GM19099 (cell line): Measurements from ENCODE around the gene RGS7.

Experiments
- POLR2A ChIP-seq: IDR thresholded peaks from 3 replicates; pipeline ENCODE4 v1.6.1; 2011; ENCODE audit warnings: low read depth; ENCODE audit not compliant: insufficient read length; ENCODE audit errors: extremely low read depth

Gene RGS7

DNA sequence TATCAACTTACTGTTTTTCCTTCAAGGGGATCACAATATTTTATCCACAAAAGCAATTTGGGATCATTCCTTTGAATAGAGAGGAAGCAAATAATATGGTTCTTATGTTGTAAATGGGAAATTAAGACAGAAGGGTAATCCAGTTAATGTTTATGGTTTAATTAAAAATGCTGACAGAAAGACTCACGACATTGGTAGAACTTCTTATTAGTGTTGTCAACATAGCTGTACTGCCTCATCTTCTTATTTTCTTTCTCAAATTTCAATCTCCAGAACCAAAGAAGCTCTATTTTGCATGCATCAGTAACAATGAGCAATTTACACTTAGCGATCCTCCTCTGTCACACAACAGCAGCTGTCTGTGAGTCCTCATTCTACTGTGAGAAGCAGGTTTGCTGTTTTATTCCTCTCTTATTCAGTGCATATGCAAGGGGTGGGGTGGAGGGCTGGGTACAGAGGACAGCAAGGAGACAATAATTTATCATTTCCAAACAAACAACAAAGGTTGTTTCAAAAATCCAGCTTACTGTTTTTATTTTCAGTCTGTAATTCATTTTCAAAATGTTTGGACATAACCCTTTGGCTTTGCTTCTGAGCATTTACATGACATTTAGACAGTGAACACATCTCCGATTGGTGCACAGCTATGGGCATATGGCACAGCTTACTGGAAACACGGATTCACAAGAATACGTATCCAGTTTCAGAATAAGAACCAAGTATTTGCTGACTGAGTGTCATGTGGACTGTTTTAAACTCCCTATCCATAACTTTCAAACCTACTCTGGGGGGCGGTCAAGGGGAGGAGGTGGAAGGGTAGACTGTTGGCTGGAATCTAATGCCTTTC, 335.9 kb downstream of the RGS7 start:
- TF ChIP-seq POLR2A = no peak

DNA sequence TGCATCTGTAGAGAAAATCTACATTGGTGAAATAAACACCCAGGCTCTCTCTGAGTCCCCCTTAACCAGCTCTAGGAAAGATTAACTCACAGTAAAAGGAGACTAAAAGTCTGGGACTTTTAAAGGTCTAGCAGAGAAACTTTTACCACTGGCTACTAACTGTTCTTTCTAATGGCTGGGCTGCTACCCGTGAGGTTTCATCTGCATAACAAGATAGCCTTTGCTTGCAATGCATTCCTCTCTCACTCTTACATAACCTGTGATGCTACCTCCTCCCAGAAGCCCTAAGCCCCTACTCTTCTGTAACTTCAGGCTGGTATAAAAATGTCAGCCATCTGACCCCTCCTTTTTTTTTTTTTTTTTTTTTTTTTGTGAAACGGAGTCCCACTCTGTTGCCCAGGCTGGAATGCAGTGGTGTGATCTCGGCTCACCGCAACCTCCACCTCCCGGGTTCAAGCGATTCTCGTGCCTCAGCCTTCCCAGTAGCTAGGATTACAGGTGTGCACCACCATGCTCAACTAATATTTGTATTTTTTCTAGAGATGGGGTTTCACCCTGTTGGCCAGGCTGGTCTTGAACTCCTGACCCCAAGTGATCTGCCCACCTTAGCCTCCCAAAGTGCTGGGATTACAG, 344.2 kb downstream of the RGS7 start:
- TF ChIP-seq POLR2A = no peak

DNA sequence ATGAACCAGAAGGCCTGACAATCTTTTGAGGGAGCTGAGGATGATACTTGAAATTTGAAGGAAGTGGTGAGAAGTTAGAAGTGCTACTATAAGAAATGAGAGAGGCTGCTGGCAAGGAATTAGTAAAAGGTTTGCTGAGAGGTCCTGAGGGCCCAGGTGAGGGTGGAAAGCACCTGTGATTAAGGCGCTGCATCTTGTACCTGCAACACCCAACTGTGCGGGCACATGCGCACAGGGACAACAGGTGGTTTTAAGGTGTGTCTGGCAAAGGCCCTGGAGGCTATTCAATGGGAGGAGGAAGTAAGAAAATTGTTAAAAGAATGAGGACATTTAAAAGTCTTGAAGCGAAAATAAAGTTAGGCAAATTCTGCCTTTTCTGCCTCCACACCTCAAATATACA, 349.3 kb downstream of the RGS7 start:
- TF ChIP-seq POLR2A = no peak

- no peak for TF ChIP-seq POLR2A
These were observed 357.2 kb downstream of the RGS7 start for GRCh38 chr1:240999826-241000225.

DNA sequence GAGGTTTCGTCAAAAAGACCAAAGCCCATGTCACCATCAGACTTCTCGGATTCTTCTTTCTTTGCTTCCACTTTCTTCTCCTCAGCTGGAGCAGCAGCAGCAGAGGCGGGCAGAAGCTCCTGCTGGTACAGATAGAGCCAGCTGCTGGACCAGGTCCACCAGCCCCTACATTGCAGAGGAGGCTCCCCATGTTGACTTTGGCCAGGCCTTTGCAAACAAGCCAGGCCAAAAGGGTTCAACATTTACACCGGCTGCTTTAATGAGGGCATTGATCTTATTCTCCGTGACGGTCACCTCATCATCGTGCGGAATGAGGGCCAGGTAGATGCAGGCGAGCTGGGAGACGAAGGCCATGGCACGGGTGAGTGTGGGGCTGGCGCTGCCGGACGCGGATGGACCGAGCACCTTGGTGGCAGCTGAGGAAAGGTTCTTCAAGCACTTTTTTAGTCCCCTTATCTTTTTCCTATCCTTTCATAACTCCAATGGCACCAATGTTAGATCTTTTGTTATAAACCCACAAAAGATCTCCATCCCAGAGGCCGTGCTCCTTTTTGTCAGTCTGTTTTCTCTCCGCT, 358.5 kb downstream of the RGS7 start:
- no peak for TF ChIP-seq POLR2A

DNA sequence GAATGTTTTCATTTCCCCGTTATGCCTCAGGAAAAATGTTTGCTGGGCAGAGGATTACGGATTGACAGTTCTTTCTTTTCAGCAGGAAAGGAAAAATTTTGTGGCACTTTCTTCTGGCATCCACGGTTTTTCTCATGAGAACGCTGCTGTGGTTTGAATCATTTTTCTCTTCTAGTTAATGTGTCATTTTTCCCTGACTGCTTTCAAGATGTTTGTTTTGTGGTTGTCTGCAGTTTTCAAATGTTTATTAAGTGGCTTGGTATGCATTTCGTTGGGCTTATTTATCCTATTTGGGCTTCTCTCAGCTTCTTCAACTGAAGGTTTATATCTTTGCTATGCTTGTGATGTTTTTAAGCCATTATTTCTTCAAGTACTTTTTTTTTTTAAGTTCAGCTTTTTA, 359.0 kb downstream of the RGS7 start:
- no peak for TF ChIP-seq POLR2A

DNA sequence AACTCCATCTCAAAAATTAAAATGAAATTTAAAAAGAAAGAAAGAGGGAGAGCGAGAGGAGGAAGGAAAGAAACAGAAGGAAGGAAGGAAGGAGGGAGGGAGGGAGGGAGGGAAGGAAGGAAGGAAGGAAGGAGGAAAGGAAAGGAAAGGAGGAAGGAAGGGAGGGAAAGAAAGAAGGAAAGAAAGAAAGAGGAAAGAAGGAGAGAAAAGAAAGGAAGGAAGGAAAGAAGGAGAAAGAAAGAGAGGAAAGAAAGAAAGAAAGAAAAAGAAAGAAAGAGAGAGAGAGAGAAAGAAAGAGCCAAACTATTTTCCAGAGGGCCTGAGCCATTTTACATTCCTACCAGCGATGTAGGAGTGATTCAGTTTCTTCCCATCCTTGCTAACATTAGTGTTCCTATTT, 364.0 kb downstream of the RGS7 start:
- TF ChIP-seq POLR2A = no peak

GRCh38 chr1:240991230-240991629, 365.8 kb downstream of the RGS7 start:
- no peak for TF ChIP-seq POLR2A

- no peak for TF ChIP-seq POLR2A
These were observed 369.1 kb downstream of the RGS7 start for GRCh38 chr1:240987928-240988327.

- no peak for TF ChIP-seq POLR2A
These were observed 371.9 kb downstream of the RGS7 start for GRCh38 chr1:240985081-240985480.

- no peak for TF ChIP-seq POLR2A
These were observed 376.7 kb downstream of the RGS7 start for GRCh38 chr1:240980342-240980741.

DNA sequence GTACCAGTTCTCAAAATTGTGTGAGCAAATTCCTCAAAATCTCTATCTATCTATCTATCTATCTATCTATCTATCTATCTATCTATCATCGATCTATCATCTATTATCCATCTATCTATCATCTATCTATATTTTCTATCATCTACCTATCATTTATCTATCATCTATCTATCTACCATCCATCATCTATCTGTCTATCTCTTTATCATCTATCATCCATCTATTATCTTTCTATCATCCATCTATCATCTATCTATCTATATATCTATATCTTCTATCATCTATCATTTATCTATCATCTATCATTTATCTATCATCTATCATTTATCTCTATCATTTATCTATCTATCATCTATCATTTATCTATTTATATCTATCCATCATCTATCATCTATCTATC, 380.3 kb downstream of the RGS7 start:
- TF ChIP-seq POLR2A = no peak

GRCh38 chr1:240973875-240974274, 383.1 kb downstream of the RGS7 start:
- TF ChIP-seq POLR2A = no peak

- TF ChIP-seq POLR2A = no peak
These were observed 386.8 kb downstream of the RGS7 start for GRCh38 chr1:240970253-240970652.

- no peak for TF ChIP-seq POLR2A
These were observed 388.1 kb downstream of the RGS7 start for GRCh38 chr1:240968864-240969263.

- no peak for TF ChIP-seq POLR2A
These were observed 389.8 kb downstream of the RGS7 start for GRCh38 chr1:240967070-240967724.

DNA sequence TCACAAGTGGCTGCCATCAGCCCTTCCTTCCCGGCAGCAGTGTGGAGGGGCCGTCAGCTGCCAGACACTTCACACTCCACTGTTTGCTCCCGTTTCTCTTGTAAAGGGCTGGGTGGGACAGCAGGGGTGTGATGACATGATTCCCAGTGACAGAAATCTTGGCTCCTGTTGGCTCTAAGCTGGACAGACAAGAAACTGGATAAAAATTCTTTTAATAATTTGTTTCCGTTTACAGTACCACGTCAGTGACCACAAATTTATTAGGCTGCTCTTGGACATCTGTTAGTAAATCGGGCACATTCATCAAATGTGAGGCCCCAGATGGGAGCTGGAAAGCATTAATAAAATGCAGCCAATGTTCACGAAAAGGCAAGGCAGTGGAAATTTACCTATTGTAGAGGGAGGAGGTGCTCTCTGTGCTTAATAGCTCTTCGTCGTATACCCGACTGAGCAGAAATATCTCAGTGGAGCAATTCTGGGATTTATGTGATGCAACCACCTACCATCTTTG, 391.4 kb downstream of the RGS7 start:
- TF ChIP-seq POLR2A = no peak
